NT2/D1 (cell line): ENCODE data around the gene GTF2F1.

ENCODE experiments used
- DNase-seq: peaks from one replicate; pipeline ENCODE4 v3.0.0-alpha.2; 2011; ENCODE audit warnings: low read depth, low spot score
- H3K27me3 ChIP-seq: 2 replicates; pipeline ENCODE4 v1.6.0; 2011; ENCODE audit warnings: mild to moderate bottlenecking; ENCODE audit not compliant: insufficient read length, insufficient read depth
- H3K36me3 ChIP-seq: 2 replicates; pipeline ENCODE4 v1.6.1; 2011; ENCODE audit warnings: mild to moderate bottlenecking, low read length, mixed read lengths; ENCODE audit not compliant: insufficient read depth, insufficient read length
- H3K4me1 ChIP-seq: 2 replicates; pipeline ENCODE4 v1.5.1; 2011; ENCODE audit not compliant: insufficient read depth, insufficient read length
- H3K4me3 ChIP-seq: 2 replicates; pipeline ENCODE4 v1.5.1; 2011; ENCODE audit warnings: low read depth; ENCODE audit not compliant: insufficient read length
- H3K9ac ChIP-seq: 2 replicates; pipeline ENCODE4 v1.6.0; 2011; ENCODE audit warnings: low read depth; ENCODE audit not compliant: insufficient read length
- H3K9me3 ChIP-seq: 2 replicates; pipeline ENCODE4 v1.5.1; 2011; ENCODE audit warnings: mild to moderate bottlenecking, low read length; ENCODE audit not compliant: insufficient read depth
- SUZ12 ChIP-seq: IDR thresholded peaks from 2 replicates; pipeline ENCODE4 v1.6.1; 2011; ENCODE audit not compliant: insufficient read length, insufficient read depth; ENCODE audit errors: extremely low read depth
- YY1 ChIP-seq: IDR thresholded peaks from 2 replicates; pipeline ENCODE4 v1.6.1; 2011; ENCODE audit not compliant: insufficient read length, insufficient read depth
- ZNF274 ChIP-seq: IDR thresholded peaks from 2 replicates; pipeline ENCODE4 v1.6.1; 2011; ENCODE audit warnings: mild to moderate bottlenecking, low read depth, low read length

GTF2F1 gene

DNA sequence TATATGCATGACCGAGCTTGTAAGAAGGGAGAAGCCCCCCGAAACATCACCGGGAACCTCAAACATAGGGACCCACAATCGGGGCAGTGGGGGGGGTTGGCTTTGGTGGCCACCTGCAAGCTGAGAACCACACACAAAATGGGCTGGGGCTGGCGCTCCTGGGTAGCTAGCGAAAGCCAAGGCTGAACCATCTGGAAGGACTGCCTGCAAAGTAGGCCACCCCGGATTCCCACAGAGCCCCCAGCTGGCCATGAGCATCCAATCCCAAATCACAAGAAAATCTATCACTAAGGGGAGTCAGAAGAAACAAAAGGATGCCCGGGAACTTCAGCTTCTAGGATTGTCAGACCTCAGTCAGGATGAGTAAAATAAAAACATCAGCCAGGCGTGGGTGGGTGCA, 14.5 kb downstream of the GTF2F1 start:
- Histone ChIP-seq H3K4me1 (peaks cover 34% of the 10 kb centered on the region), H3K36me3 (peaks cover 79% of the 10 kb centered on the region), H3K4me3 (no peak overlapping the region), H3K27me3 (no peaks in the 10 kb centered on the region), H3K9me3 (peaks cover 10% of the 10 kb centered on the region; the same call in 1 of the 2 replicates), H3K9ac (peak overlapping the region; percentile 38)
- no peak for DNase-seq
- TF ChIP-seq ZNF274 (no peak), SUZ12 (no peak), YY1 (no peak)

DNA sequence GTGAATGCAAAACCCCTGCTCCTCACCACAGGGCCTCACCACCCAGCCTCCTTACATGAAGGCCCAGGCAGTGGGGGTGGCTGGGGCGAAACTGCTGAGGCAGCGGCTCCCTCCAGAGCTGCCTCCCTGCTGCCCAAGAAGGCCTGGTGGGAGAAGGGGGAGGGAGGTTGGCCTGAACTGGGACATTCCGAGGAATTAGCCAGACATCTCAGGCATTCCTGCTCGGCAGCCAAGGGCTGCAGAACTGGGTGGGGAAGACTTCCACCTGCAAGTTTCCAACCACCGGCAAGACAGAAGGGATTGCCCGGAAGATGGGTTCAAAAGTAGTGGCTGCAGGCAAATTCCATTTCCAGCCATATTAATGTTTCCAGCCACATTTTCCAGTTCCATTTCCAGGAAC, 14.9 kb downstream of the GTF2F1 start:
- Histone ChIP-seq H3K36me3 (peaks cover 74% of the 10 kb centered on the region), H3K9ac (peak overlapping the region; percentile 5), H3K9me3 (peaks cover 10% of the 10 kb centered on the region; the same call in 1 of the 2 replicates), H3K4me1 (peaks cover 34% of the 10 kb centered on the region), H3K27me3 (no peaks in the 10 kb centered on the region), H3K4me3 (no peak overlapping the region)
- no peak for DNase-seq
- TF ChIP-seq SUZ12 (no peak), ZNF274 (no peak), YY1 (no peak)

DNA sequence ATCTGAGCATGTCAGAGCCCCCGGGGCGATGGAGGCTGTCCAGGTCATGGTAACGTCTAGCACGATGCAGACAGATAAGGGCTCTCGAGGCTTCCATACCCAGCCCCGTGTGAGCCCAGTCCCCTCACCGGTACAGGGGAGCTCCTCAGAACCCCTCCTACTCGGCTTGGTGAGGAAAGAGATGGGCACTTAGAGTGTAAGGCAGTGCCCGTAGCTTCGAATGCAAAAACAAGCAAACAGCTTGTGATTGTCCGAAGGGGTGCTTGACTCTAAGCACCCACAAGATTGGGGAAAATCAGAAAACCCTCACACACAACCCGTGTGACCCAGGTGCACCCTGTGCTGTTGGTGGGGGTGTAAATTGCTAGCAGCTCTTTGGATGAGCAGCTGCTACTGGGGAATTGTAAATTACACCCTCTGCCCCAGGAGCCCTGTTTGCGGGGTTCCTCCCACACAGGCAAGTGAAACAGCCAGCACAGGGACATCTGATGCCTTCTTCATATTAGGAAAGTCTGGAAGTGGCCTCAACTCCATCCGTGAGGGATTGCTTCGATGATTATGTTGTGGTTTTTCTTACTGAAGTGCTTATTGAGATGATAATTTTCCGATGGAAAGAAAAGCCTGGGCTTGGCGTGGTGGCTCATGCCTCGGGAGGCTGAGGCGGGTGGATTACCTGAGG, 16.3 kb downstream of the GTF2F1 start:
- H3K9ac ChIP-seq = peak overlapping the region; percentile 57
- H3K4me1 ChIP-seq = peaks cover 34% of the 10 kb centered on the region
- no peak for TF ChIP-seq YY1
- no peak for TF ChIP-seq ZNF274
- no peak for TF ChIP-seq SUZ12
- H3K36me3 ChIP-seq = peaks cover 63% of the 10 kb centered on the region
- H3K9me3 ChIP-seq = peaks cover 10% of the 10 kb centered on the region; the same call in 1 of the 2 replicates
- DNase-seq = no peak
- H3K4me3 ChIP-seq = no peak overlapping the region
- H3K27me3 ChIP-seq = no peaks in the 10 kb centered on the region

DNA sequence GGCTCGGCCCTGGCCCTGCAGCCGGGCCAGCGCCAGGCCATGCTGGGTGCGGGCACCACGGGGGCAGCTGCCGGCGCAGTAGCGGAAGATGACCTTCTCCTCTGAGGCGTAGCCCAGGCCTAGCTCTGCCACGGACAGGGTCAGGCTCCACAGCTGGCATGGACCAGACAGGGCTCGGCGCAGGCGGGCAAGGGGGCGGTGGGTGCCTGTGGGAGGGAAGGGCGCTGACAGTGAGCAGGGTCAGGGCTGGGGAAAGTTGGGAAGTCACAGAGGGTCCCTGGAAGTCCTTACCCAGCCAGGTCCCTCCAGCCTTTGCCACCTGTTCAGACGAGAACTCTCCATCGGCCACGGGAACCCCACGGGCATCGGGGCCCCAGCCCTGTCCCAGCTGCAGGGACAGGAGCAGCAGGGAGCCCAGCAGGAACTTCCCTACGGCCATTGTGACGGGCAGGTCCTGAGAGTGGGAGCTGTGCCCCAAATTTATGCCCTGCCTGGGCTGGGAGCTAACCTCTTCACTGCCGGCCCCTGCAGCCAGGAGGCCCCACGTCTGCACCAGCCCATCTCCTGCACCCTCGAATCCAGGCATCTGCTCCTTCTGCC, 17.5 kb downstream of the GTF2F1 start, which contains the start of gene PSPN:
Gene PSPN (minus strand): TSS at position 523 of the 600 bp plus-strand sequence. CDS start 84 bp downstream, at position 439.
- no peaks in the 10 kb centered on the region for H3K27me3 ChIP-seq
- no peak for DNase-seq
- H3K4me3 ChIP-seq = no peak within 1 kb of the TSS
- H3K9me3 ChIP-seq = peaks cover 7% of the 10 kb centered on the region; the same call in 1 of the 2 replicates
- TF ChIP-seq YY1 = no peak
- no peak for TF ChIP-seq SUZ12
- TF ChIP-seq ZNF274 = no peak
- H3K4me1 ChIP-seq = peaks cover 34% of the 10 kb centered on the region
- peak within 1 kb of the TSS; percentile 86 for H3K9ac ChIP-seq
- peaks cover 51% of the 10 kb centered on the region for H3K36me3 ChIP-seq

DNA sequence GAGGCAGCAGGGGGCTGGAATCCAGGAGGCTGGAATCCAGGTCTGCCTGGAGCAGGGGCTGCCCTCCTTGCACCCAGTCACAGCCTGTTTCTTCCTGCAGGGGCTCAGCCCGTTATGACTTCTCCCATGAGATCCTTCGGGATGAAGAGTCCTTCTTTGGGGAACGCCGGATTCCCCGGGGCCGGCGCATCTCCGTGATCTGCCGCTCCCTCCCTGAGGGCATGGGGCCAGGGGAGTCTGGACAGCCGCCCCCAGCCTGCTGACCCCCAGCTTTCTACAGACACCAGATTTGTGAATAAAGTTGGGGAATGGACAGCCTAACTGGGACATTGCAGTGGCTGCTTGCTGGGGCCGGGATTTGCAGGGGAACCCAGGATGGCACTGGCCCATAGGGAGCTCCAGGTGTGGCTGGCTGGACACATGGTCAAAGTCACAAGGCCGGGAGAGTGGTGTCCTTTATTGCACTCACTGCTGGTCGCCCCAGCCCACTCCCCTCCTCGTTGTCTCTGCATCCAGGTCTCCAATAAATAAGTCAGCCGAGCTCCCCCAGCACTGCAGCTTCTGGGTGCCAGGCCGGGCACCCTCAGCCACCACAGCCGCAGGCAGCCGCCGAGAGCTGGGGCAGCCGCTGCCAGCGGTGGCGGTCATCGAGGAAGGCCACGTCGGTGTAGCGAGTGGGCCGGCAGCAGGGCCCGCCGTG, 18.1 kb downstream of the GTF2F1 start:
- TF ChIP-seq ZNF274 (no peak), SUZ12 (no peak), YY1 (no peak)
- DNase-seq = no peak
- H3K4me1 ChIP-seq = peaks cover 34% of the 10 kb centered on the region

DNA sequence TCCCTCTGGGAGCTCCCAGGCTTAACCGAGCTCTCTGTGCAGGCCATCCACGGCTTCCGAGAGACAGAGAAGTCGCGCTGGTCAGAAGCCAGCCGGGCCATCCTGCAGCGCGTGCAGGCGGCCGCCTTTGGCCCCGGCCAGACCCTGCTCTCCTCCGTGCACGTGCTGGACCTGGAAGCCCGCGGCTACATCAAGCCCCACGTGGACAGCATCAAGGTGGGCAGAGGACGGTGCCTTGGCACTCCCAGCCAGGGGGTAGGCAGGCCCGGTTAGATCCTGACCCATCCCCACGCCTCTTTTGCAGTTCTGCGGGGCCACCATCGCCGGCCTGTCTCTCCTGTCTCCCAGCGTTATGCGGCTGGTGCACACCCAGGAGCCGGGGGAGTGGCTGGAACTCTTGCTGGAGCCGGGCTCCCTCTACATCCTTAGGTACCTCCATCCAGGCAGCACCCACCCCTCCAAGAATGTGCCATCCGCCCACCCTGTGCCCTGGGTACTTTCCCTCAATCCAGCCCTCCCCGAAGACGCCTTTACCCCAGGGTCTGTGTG, 18.7 kb downstream of the GTF2F1 start:
- no peak for DNase-seq
- TF ChIP-seq ZNF274 = no peak
- TF ChIP-seq SUZ12 = no peak
- no peak for TF ChIP-seq YY1
- H3K9me3 ChIP-seq = no peaks in the 10 kb centered on the region
- H3K9ac ChIP-seq = peak overlapping the region; percentile 86
- H3K36me3 ChIP-seq = peaks cover 42% of the 10 kb centered on the region
- no peaks in the 10 kb centered on the region for H3K27me3 ChIP-seq
- H3K4me3 ChIP-seq = peak overlapping the region; percentile 30
- peaks cover 34% of the 10 kb centered on the region for H3K4me1 ChIP-seq

More for the DNA sequence above, 18.1 kb downstream of the GTF2F1 start:
- Histone ChIP-seq H3K9ac (peak overlapping the region; percentile 86), H3K9me3 (peaks cover under 1% of the 10 kb centered on the region; the same call in 1 of the 2 replicates), H3K27me3 (no peaks in the 10 kb centered on the region), H3K4me3 (no peak overlapping the region), H3K36me3 (peaks cover 45% of the 10 kb centered on the region)
